Measurements from ENCODE around the gene CDC14B.

CDC14B gene

DNA sequence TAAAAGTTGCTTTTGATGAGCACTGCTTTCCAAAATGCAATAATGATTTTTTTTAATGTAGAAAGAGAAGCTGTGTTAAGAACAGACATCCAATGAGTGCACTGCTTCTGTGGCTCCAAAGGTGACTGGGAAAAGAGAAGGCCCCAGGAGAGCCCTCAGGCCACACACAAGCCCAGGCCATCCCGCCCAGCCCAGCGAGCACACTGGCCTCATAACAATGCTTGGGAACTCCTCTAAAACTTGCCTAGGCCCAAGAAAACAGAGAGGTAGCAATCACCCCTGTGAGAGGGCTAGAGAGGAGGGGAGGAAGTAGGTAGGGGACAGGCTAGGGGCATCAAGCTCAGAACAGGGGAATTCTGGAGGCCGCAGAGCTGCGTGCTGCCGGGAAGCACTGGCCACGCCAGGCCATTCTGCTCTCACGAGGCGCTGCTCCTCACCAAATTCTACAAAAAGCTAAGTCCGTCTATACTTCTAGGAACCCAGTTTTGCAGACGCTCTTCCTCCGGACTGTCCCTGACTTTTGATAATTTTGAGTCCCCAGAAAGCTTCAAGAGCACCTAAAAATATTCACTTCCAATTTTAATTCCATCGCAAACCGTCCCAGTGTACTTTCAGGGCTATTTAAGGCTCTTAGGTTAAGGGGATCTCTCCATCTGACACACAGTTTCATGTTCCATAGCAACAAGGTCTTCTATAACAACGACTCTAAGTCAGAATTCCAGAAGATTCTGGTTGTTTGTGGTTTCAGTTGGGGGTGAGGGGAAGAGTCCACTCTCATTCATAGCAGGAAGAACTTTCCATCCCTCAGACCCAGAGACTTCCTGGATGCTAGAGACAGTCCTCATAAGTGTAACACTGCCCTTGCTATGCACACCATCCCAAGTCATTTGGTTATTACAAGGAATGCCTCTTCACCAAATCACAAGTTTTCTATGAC lies 118.7 kb downstream of the CDC14B start:
- DNase-seq: no peak

DNA sequence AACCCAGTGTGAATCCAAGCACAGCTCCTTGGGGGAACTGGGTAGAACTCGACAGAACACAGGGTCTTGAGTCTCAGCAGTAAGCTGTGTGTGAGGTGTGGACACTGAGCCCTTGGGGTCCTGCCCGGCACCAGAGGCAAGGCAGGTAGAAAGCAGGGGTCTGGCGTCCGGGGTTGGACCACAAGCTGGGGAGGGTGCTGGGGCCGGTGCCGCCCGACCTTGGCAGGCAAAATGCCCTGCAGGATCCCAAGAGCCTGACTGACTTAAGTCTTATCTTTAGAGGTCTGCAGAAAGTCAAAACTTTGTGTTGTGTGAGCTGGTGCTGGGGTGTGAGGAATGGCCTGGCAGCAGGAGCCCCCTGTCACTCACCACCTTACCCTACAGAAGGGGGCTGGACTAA lies 120.4 kb downstream of the CDC14B start:
- no peak for DNase-seq

- DNase-seq: no peak
Measured at GRCh38 chr9:96498796-96499195, 120.8 kb downstream of the CDC14B start.

DNA sequence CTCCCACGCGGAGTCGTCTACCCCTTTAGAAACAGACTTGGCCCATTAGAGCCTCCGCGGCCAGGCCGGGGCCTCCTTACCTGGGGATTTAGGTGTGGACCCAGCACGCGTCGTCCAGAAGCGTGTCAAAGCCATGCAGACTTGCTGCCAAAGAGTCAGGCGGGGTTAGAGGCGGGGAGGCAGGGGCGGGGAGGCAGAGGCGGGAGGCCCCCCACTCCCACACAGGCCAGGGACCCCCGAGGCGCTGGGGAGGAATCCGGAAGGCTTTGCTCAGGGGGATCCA lies 122.6 kb downstream of the CDC14B start:
- DNase-seq: no peak

DNA sequence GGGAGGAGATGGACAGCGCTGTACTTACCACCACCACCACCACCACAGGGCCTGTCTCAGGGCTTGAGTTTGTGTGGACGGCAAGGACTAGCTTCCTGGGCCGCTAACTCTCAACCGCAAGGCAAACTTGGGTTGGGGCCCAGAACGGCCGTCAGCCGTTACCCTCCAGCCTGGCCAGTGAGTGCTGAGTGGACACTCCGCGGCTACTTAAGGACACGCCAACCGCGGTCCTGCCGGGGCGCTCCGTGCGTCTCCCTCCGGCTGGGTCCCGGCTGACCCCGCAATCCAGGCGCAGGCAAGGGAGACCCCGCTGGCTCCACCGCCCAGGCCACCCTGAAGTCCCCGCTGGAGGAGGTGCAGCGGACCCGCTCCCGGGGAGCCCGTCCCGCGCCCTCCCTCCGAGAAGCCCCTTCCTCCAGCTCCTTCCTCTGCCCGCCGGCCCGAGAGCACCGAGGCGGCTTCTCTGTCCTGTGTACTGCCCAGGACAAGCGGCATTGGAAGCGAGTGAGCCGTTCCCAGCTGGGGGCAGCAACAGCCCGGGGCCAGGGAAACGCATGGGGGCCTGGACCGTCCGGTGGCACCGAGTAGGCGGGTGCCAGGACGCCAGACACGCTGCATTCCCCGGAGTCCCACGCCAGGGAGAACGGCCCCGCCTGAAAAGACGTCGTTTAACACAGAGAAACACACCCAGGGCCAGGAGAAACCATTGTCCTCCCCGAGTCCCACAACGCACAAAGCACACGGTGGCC lies 123.1 kb downstream of the CDC14B start:
- DNase-seq: no peak

DNA sequence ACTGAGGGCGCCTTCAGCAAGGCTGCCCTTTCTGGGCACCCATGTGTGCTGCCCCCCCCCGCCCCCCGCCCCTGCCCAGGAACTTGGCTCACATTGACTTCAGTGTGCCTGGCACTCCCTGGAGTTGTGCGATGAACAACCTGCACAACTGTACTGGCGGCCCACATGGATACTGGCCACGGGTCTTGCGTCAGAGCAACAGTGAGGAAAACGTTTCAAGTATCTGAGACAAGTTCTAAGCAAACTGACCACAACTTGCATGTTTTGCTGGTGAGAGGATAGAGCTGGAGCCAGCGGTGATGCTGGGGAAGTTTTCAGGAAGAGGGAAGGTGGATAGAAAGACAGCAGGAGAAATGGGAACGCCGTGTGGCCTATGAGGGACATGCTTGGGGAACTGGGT lies 124.3 kb downstream of the CDC14B start:
- no peak for DNase-seq

DNA sequence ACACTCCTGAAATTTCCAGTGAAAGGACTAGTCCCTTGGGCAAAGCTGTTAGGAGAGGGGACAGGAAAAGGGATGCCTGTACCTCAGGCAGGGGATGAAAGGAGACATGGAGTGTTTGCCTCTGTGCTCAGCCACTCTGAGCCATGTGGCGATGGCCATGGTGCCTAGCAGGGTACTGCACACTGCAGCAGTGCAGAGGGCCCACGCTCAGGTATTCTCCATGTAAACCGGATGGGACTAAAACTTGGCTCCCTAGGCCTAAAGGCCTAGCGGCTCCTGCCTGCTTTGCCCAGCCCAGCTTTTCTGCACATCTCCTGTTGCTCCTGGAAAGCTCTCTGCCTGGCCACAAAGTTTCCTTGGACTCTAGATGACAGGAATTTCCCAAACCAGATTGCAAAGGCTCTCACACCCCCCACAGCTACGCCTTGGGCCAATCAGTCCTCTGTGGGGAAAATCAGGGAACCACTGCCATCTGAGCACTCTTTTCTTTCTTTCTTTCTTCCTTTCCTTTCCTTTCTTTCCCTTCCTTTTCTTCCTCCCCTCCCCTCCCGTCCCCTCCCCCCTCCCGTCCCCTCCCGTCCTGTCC lies 125.3 kb downstream of the CDC14B start:
- DNase-seq: no peak

GRCh38 chr9:96493757-96494156 lies 125.9 kb downstream of the CDC14B start:
- no peak for DNase-seq

GRCh38 chr9:96492993-96493531 lies 126.6 kb downstream of the CDC14B start:
- DNase-seq: no peak

GRCh38 chr9:96491880-96492525 lies 127.6 kb downstream of the CDC14B start:
- no peak for DNase-seq

GRCh38 chr9:96491079-96491879 lies 128.4 kb downstream of the CDC14B start:
- no peak for DNase-seq

- DNase-seq: no peak
Measured at GRCh38 chr9:96490534-96491078, 129.0 kb downstream of the CDC14B start.

DNA sequence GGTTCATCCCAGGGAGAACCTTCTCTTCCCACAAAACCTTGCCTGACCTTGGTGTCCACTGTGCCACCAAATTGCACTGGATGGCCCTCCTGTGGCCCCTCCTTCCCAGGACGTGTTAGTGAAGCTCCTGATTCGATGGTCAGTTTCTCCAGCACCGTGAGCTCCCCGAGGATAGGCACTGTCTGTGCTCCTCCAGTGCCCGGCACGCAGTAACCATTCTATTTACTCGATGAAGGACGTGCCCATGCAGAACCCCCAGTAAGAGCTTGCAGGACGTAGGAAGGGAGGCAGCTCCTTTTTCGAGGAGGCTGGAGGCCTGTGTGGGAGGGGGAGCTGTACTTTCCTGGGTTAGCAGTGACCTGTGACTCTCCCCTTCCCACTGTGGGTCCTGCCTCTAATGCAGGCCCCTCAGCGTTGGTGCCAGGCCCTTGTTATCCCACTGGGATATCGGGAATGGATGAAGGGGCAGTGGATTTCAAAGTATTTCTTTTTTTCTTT lies 130.1 kb downstream of the CDC14B start:
- DNase-seq: no peak

DNA sequence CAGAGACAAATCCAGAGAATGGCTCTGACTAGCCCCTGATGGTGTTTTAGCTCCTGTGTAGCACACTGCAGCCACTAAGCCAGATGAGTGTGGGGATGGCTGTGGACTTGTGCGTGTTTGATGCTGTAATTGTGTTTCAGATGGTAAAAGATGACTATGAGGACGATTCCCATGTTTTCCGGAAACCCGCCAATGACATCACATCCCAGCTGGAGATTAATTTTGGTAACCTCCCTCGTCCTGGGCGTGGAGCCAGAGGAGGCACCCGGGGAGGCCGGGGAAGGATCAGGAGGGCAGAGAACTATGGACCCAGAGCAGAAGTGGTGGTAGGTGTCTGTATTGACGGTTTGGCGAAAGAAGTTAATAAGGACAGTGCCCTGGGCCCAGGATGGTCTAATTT lies 131.7 kb downstream of the CDC14B start:
- DNase-seq: no peak

DNA sequence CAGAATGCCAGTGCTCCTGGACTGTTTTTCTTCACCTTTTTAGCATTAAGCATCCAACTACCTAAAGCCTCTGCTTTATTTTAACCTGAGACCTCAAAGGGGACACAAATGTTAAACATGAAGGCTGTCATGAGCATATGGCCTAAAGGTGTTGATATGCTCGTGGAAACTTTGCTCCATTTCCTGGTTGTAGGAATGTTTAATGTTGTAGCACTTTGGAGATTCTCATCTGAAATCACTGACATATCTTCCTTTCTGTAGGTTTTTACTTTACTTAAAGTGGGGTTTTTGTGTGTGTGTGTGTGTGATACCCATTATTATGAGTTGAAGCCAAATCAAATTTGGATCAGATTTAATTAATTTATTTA lies 132.6 kb downstream of the CDC14B start:
- no peak for DNase-seq

GRCh38 chr9:96486386-96487028 lies 133.1 kb downstream of the CDC14B start:
- DNase-seq: no peak

DNA sequence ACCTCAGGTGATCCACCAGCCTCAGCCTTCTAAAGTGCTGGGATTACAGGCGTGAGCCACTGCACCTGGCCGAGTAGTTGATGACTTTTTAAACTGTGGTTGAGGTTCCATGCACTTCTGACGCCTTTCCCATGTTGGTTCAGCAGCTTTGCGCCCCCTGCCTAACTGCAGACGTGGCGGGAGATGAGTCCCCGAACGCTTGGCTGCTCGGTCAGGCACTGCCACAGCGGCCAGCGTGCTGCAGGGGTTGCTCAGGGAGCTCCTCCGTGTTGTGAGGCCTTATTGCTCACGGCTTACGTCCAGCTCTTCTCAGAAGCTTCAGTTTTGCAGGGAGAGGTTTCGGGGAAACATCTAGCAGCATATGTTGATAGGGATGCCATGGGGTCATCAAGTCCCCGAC lies 134.4 kb downstream of the CDC14B start:
- no peak for DNase-seq

DNA sequence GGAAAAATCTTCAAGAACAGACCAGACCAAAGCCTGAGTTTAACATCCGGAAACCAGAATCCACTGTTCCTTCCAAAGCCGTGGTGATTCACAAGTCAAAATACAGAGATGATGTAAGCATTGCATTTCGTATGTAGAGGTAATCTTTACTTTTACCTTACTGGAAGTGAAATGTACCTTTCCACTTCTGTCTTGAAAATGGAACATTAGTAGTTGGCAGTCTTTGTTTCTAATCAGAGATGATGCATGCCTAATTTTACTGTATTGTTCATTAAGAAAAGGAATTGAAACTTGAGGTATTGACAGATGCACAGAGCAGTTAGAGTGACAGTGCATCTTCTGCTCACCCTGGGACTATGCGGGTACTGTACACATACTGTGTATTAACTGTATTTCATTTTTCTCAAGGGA lies 135.1 kb downstream of the CDC14B start:
- no peak for DNase-seq

- no peak for DNase-seq
Measured at GRCh38 chr9:96483733-96484390, 135.8 kb downstream of the CDC14B start.

- no peak for DNase-seq
Measured at GRCh38 chr9:96483197-96483596, 136.4 kb downstream of the CDC14B start.

GRCh38 chr9:96482476-96482875 lies 137.2 kb downstream of the CDC14B start:
- no peak for DNase-seq

Data from activated effector memory CD4-positive, alpha-beta T cell treated with anti-CD3 and anti-CD28 coated beads, Interleukin-2, amount 50 U/mL, for 16 hours (primary cell).